ENCODE measurements around the gene ST6GALNAC3.
"Not testable (repeated sequence)": the region's sequence is repeated elsewhere in the genome, so short reads cannot be mapped to it uniquely, and the experiment has no call there.

The ST6GALNAC3 gene

DNA sequence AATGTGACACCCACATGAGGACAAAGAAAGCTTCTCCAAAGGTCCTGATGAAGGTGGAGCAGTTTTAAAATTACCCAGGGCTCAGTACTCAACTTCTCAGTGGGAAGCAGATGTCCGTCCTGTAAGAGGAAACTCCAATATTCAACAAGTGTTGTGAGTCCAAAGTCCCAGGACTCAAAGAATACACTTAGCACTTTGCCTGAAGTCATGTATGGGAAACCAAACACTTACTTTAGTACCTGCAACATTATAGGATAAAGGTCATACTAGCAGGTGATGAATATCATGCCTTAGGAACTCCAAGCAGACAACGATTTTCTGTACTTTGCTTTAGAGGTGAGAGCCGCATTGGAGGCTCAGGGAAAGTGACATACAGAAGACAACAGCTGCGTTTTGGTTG, 37.2 kb upstream of the ST6GALNAC3 start:
- TF ChIP-seq, protein P1, sequence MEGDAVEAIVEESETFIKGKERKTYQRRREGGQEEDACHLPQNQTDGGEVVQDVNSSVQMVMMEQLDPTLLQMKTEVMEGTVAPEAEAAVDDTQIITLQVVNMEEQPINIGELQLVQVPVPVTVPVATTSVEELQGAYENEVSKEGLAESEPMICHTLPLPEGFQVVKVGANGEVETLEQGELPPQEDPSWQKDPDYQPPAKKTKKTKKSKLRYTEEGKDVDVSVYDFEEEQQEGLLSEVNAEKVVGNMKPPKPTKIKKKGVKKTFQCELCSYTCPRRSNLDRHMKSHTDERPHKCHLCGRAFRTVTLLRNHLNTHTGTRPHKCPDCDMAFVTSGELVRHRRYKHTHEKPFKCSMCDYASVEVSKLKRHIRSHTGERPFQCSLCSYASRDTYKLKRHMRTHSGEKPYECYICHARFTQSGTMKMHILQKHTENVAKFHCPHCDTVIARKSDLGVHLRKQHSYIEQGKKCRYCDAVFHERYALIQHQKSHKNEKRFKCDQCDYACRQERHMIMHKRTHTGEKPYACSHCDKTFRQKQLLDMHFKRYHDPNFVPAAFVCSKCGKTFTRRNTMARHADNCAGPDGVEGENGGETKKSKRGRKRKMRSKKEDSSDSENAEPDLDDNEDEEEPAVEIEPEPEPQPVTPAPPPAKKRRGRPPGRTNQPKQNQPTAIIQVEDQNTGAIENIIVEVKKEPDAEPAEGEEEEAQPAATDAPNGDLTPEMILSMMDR (IDR thresholded peaks at IDR 0.05; ENCODE audit: control insufficient read depth, insufficient read depth, low read depth, low read length, missing control alignments), result no peak
- H3K4me3 ChIP-seq (ENCODE audit: control insufficient read depth, low read depth, low read length), result no peak overlapping the region
- DNase-seq (ENCODE audit: low read depth), result no peak

DNA sequence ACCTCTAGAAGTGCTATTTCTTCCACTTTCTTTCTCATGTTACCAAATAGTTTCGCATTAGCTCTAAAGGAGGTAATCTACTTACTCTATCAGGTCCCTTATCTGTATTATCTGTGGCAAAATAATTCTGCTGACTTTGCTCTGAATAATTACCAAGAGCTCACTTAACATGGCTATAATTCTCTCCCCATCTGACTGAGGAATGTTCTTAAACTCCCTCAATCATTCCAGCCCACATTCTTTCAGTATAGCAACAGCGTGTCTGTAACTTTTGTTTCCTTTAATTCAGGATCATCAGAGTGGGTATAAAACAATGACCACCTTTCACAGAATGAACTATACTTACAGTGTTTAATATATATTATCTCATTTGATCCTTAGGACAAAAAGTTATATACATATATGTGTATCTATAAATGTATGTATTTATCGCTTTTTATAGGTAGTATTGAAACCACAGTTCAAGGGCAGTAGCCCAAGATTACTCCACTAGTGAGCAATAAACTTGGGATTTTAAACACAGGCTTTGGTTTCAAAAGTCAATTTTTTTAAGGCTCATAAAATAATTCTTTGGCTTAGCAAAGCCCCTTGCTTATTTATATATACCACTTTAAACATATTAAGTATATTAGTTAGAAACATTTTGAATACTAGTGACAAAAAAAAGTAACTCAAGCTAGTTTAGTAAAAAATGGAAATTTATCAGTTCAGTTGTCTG, 36.1 kb upstream of the ST6GALNAC3 start:
- TF ChIP-seq, protein P1 (IDR thresholded peaks at IDR 0.05; ENCODE audit: control insufficient read depth, insufficient read depth, low read depth, low read length, missing control alignments), result no peak
- no peak for DNase-seq (ENCODE audit: low read depth)
- no peak overlapping the region for H3K4me3 ChIP-seq (ENCODE audit: control insufficient read depth, low read depth, low read length)

DNA sequence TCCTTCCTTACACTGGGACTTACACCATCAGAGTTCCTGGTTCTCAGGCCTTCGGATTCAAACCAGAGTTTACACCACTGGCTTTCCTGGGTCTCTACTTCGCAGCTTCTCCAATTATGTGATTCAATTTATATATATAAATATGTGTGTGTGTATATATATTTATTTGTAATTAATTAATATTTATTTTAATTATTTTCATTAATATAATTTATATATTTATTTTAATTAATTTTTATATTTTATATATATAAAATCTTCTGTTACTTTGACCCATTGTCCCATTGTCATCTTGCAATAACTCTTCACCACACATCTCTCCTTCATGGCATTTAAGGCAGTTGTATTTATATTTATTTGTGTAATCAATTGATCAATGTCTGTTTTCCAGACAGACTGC, 28.4 kb upstream of the ST6GALNAC3 start:
- no peak for DNase-seq (ENCODE audit: low read depth)
- TF ChIP-seq, protein P1 (IDR thresholded peaks at IDR 0.05; ENCODE audit: control insufficient read depth, insufficient read depth, low read depth, low read length, missing control alignments), result no peak

DNA sequence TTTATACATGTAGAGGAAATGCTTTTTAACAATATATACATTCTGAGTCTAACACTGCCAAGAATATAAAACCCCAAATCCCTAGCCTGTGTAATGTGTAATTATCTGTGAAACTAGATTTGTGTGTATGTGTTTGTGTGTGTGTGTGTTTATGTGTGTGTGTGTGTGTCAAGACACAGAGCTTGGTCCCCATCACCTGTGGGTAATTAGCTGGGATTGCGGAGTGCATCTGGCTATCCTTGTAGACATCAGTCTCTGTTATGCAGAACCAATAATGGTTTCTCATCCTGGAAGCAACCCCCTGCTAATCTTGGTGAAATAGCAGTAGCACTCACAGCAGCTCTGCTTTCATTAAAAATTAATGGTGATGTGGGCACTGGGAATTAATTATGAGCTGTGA, 26.3 kb upstream of the ST6GALNAC3 start:
- H3K4me3 ChIP-seq (ENCODE audit: control insufficient read depth, low read depth, low read length), result no peak overlapping the region
- TF ChIP-seq, protein P1 (IDR thresholded peaks at IDR 0.05; ENCODE audit: control insufficient read depth, insufficient read depth, low read depth, low read length, missing control alignments), result no peak

More for the DNA sequence above, 28.4 kb upstream of the ST6GALNAC3 start:
- H3K4me3 ChIP-seq (ENCODE audit: control insufficient read depth, low read depth, low read length), result no peak overlapping the region

DNA sequence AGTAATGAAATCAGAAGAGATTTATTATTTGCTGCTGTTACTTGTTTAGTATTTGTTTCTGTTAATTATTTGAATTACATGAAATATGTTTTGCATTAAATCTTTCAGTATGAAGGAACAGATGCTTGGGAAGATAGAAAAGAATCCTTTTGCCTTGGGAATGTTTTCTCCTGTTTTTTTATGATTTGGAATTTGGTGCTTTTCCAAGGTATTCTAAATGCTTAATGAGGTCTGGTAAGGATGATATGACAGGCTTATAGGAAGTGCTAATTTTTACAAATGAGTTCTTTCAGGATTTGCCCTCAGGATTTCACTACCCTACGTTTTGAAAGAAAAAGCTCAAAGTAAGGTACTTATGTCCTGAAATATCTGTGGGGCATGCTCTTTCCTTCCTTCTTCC, 25.6 kb upstream of the ST6GALNAC3 start:
- DNase-seq (ENCODE audit: low read depth), result no peak
- TF ChIP-seq, protein P1 (IDR thresholded peaks at IDR 0.05; ENCODE audit: control insufficient read depth, insufficient read depth, low read depth, low read length, missing control alignments), result no peak
- no peak overlapping the region for H3K4me3 ChIP-seq (ENCODE audit: control insufficient read depth, low read depth, low read length)

More for the DNA sequence above, 26.3 kb upstream of the ST6GALNAC3 start:
- no peak for DNase-seq (ENCODE audit: low read depth)

DNA sequence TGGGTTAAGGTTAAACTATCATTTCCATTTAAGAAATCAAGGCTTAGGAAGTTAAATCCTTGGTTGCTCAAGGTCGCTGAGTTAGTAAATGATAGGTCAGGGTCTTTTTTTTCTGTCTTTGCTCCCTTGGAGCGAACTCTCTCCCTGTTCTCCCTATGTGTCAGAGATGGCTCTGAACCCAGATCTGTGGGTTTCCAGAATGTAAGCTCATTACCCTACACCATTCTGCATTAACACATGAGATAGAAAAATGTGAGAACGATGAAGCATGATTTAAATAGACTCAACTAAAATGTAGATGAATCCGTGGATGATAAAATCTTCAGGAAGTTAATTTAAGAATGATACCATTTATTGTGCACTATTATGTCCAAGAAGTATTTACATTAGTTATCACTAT, 25.0 kb upstream of the ST6GALNAC3 start:
- no peak for DNase-seq (ENCODE audit: low read depth)
- H3K4me3 ChIP-seq (ENCODE audit: control insufficient read depth, low read depth, low read length), result no peak overlapping the region
- TF ChIP-seq, protein P1 (IDR thresholded peaks at IDR 0.05; ENCODE audit: control insufficient read depth, insufficient read depth, low read depth, low read length, missing control alignments), result no peak

DNA sequence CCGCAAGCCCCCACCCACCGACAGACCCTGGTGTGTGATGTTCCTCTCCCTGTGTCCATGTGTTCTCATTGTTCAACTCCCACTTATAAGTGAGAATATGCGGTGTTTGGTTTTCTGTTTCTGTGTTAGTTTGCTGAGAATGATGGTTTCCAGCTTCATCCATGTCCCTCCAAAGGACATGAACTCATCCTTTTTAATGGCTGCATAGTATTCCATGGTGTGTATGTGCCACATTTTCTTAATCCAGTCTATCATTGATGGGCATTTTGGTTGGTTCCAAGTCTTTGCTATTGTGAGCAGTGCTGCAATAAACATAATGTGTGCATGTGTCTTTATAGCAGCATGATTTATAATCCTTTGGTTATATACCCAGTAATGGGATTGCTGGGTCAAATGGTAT, 24.5 kb upstream of the ST6GALNAC3 start:
- H3K4me3 ChIP-seq (ENCODE audit: control insufficient read depth, low read depth, low read length); DNase-seq (ENCODE audit: low read depth): not testable (repeated sequence)
